Vagina (tissue), 2 donors: Measurements from ENCODE around the gene NFIA. TPM values are rescaled to one million over a fixed set of nuclear protein-coding genes. Genes with fewer than 3 reads are reported as not detected.

Experiments
- DNase-seq, 2 donors: peaks; one replicate each; pipeline ENCODE4 v3.0.0-alpha.2; 2017; ENCODE audit errors: extremely low spot score in 2 of 2
- H3K27ac ChIP-seq: fragments of 200-600 bp; sonication (generic); one replicate; pipeline ENCODE4 v1.5.1; 2019
- H3K27me3 ChIP-seq: fragments of 200-600 bp; sonication (generic); one replicate; pipeline ENCODE4 v1.5.1; 2019
- H3K36me3 ChIP-seq, 2 donors: fragments of 200-600 bp; sonication (generic); one replicate each; pipeline ENCODE4 v1.5.1; 2017 to 2019
- H3K4me1 ChIP-seq: fragments of 200-600 bp; sonication (generic); one replicate; pipeline ENCODE4 v1.5.1; 2019
- H3K4me3 ChIP-seq, 2 donors: fragments of 200-600 bp; sonication (generic); 1 replicate in 1 of 2; 2 replicates in 1 of 2; pipeline ENCODE4 v1.5.1; 2016 to 2019
- H3K9me3 ChIP-seq: fragments of 200-600 bp; sonication (generic); one replicate; pipeline ENCODE4 v1.5.1; 2019
- CTCF ChIP-seq, 3 experiments: fragments of 450-650 bp in 2 of 3; fragments of 200-600 bp in 1 of 3; sonication (generic) in 1 of 3; IDR thresholded peaks; one replicate each; pipeline ENCODE4 v1.5.1; 2017 to 2019; ENCODE audit warnings: antibody characterized with exemption in 3 of 3, mild to moderate bottlenecking in 2 of 3, moderate library complexity in 2 of 3
- POLR2A ChIP-seq, 2 donors: fragments of 450-650 bp; IDR thresholded peaks; one replicate each; pipeline ENCODE4 v1.6.1; 2017; ENCODE audit warnings: antibody characterized with exemption in 2 of 2, mild to moderate bottlenecking in 2 of 2, moderate library complexity in 2 of 2
- POLR2AphosphoS5 ChIP-seq, 2 donors: sonication (generic); formaldehyde crosslinking; IDR thresholded peaks; one replicate each; pipeline ENCODE4 v1.9.0; 2017; ENCODE audit warnings: antibody characterized with exemption in 2 of 2, mild to moderate bottlenecking in 2 of 2, low read depth in 1 of 2; ENCODE audit not compliant: insufficient read depth in 1 of 2
- intact Hi-C: fragments of 100-400 bp; cut with DNase I; formaldehyde crosslinking; loops from one replicate; pipeline ENCODE4 v1.15.1; 2023
- total RNA-seq: library from RNA; depleted of rRNA; stranded (reverse); fragments of >200 nt; gene quantifications from one replicate; pipeline ENCODE4 v1.2.3, GENCODE V29; 2016

NFIA gene
- total RNA-seq, 1 donor from 2014 or later = 59.2 TPM

GRCh38 chr1:61284936-61285335 lies 202.6 kb downstream of the NFIA start:
- no peak for DNase-seq
- H3K36me3 ChIP-seq = no peaks in the 10 kb centered on the region
- intact Hi-C loops = no loop called here
- H3K9me3 ChIP-seq = no peaks in the 10 kb centered on the region
- TF ChIP-seq POLR2A (IDR thresholded peaks at IDR 0.05) = no peak
- TF ChIP-seq POLR2AphosphoS5 (IDR thresholded peaks at IDR 0.05; ENCODE audit: insufficient read depth in 1 of 2, low read depth in 1 of 2) = no peak
- no peak for TF ChIP-seq CTCF (IDR thresholded peaks at IDR 0.05)
- H3K4me3 ChIP-seq = no peak overlapping the region
- no peak overlapping the region for H3K27ac ChIP-seq
- no peaks in the 10 kb centered on the region for H3K27me3 ChIP-seq
- no peaks in the 10 kb centered on the region for H3K4me1 ChIP-seq

- Histone ChIP-seq H3K27ac (no peak overlapping the region), H3K4me3 (no peak overlapping the region), H3K9me3 (no peaks in the 10 kb centered on the region), H3K27me3 (no peaks in the 10 kb centered on the region), H3K4me1 (no peaks in the 10 kb centered on the region), H3K36me3 (no peaks in the 10 kb centered on the region)
- intact Hi-C loops = no loop called here
- TF ChIP-seq POLR2A (IDR thresholded peaks at IDR 0.05) (no peak), POLR2AphosphoS5 (IDR thresholded peaks at IDR 0.05; ENCODE audit: insufficient read depth in 1 of 2, low read depth in 1 of 2) (no peak), CTCF (IDR thresholded peaks at IDR 0.05) (no peak)
- no peak for DNase-seq
Observed at GRCh38 chr1:61285371-61285885, 203.1 kb downstream of the NFIA start.

- H3K27ac ChIP-seq = no peak overlapping the region
- H3K9me3 ChIP-seq = no peaks in the 10 kb centered on the region
- H3K27me3 ChIP-seq = no peaks in the 10 kb centered on the region
- H3K4me3 ChIP-seq = no peak overlapping the region
- DNase-seq = no peak
- TF ChIP-seq POLR2AphosphoS5 (IDR thresholded peaks at IDR 0.05; ENCODE audit: insufficient read depth in 1 of 2, low read depth in 1 of 2) (no peak), POLR2A (IDR thresholded peaks at IDR 0.05) (no peak), CTCF (IDR thresholded peaks at IDR 0.05) (no peak)
- no peaks in the 10 kb centered on the region for H3K36me3 ChIP-seq
- intact Hi-C loops = no loop called here
- H3K4me1 ChIP-seq = no peaks in the 10 kb centered on the region
Observed at GRCh38 chr1:61287014-61287413, 204.7 kb downstream of the NFIA start.

- Histone ChIP-seq H3K4me1 (peaks cover 5% of the 10 kb centered on the region), H3K4me3 (no peak overlapping the region), H3K36me3 (no peaks in the 10 kb centered on the region), H3K9me3 (no peaks in the 10 kb centered on the region), H3K27me3 (no peaks in the 10 kb centered on the region), H3K27ac (no peak overlapping the region)
- TF ChIP-seq POLR2A (IDR thresholded peaks at IDR 0.05) (no peak), POLR2AphosphoS5 (IDR thresholded peaks at IDR 0.05; ENCODE audit: insufficient read depth in 1 of 2, low read depth in 1 of 2) (no peak), CTCF (IDR thresholded peaks at IDR 0.05) (no peak)
- intact Hi-C loops = no loop called here
- no peak for DNase-seq
Observed at GRCh38 chr1:61287734-61288133, 205.4 kb downstream of the NFIA start.

GRCh38 chr1:61289232-61290098 lies 207.1 kb downstream of the NFIA start:
- Histone ChIP-seq H3K4me1 (peaks cover 9% of the 10 kb centered on the region), H3K36me3 (no peaks in the 10 kb centered on the region), H3K27me3 (no peaks in the 10 kb centered on the region), H3K9me3 (no peaks in the 10 kb centered on the region), H3K4me3 (no peak overlapping the region), H3K27ac (no peak overlapping the region)
- no peak for DNase-seq
- TF ChIP-seq CTCF (IDR thresholded peaks at IDR 0.05) = no peak
- no peak for TF ChIP-seq POLR2AphosphoS5 (IDR thresholded peaks at IDR 0.05; ENCODE audit: insufficient read depth in 1 of 2, low read depth in 1 of 2)
- no peak for TF ChIP-seq POLR2A (IDR thresholded peaks at IDR 0.05)
- intact Hi-C loops = no loop called here
